A549 (cell line): ENCODE data around the gene EMSY. TPM values are rescaled to one million over a fixed set of nuclear protein-coding genes. Genes with fewer than 3 reads are reported as not detected.

Experiments
- ATAC-seq, 2 experiments: fragments of 200-7000 bp in 1 of 2; fragments of >200 bp in 1 of 2; cut with Nextera tagmentation in 1 of 2; cut with Tn5 transposase in 1 of 2; 3 replicates each; pipeline versions ENCODE4 v1.8.0 to v1.9.1; 2018 to 2020; ENCODE audit warnings: mild to moderate bottlenecking in 1 of 2, moderate library complexity in 1 of 2
- CTCF ChIA-PET: fragments of 300-600 bp; sonication (Branson Sonifier 250); formaldehyde crosslinking; extraction: SDS; loops from one replicate; lab custom pipeline; 2021; ENCODE audit warnings: antibody characterized with exemption, inconsistent platforms; lab: Yijun Ruan, JAX
- POLR2A ChIA-PET: fragments of 350-600 bp; formaldehyde crosslinking; extraction: SDS; loops from one replicate; lab custom pipeline; 2021; ENCODE audit warnings: antibody characterized with exemption, inconsistent platforms; lab: Yijun Ruan, JAX
- DNase-seq, 2 experiments: peaks; one replicate each; pipeline versions ENCODE4 v3.0.0 to v3.0.0-alpha.2; 2011 to 2016; ENCODE audit warnings: low read depth in 1 of 2, low spot score in 1 of 2
- FAIRE-seq: peaks from 2 replicates; lab custom pipeline; 2011; peaks lifted over from hg19 to GRCh38; lab: Jason Lieb, UNC
- H3K27ac ChIP-seq, 2 experiments: fragments of >200 bp; sonication (Bioruptor Twin); formaldehyde crosslinking; 3 replicates each; pipeline ENCODE4 v1.5.1; 2016 to 2017
- H3K4me1 ChIP-seq: fragments of >200 bp; sonication (Bioruptor Twin); formaldehyde crosslinking; 3 replicates; pipeline ENCODE4 v1.6.1; 2016
- H3K4me2 ChIP-seq: fragments of >200 bp; sonication (Bioruptor Twin); formaldehyde crosslinking; 3 replicates; pipeline ENCODE4 v1.6.1; 2016
- H3K4me3 ChIP-seq: fragments of >200 bp; sonication (Bioruptor Twin); formaldehyde crosslinking; 3 replicates; pipeline ENCODE4 v1.5.1; 2016
- H3K9me3 ChIP-seq: fragments of >200 bp; sonication (Bioruptor Twin); formaldehyde crosslinking; 3 replicates; pipeline ENCODE4 v1.6.1; 2016
- ATOH8 ChIP-seq: fragments of 250-450 bp; sonication (Bioruptor Pico); IDR thresholded peaks from 2 replicates; pipeline ENCODE4 v1.5.0; 2020; ENCODE audit warnings: low read depth, mild to moderate bottlenecking, moderate library complexity
- BCL3 ChIP-seq: fragments of >200 bp; sonication (Bioruptor Twin); formaldehyde crosslinking; IDR thresholded peaks from 3 replicates; pipeline ENCODE4 v1.6.1; 2016
- CBX8 ChIP-seq: fragments of 200-600 bp; sonication (generic); IDR thresholded peaks from 2 replicates; pipeline ENCODE4 v1.6.1; 2016
- CEBPB ChIP-seq, 2 experiments: fragments of >200 bp in 1 of 2; sonication (Bioruptor Twin) in 1 of 2; formaldehyde crosslinking in 1 of 2; IDR thresholded peaks; 2 replicates each; pipeline ENCODE4 v1.6.1; 2012 to 2016
- ELK1 ChIP-seq: fragments of 150-350 bp; IDR thresholded peaks from 2 replicates; pipeline ENCODE4 v1.6.1; 2014; ENCODE audit warnings: low read depth, mild to moderate bottlenecking, low read length
- ESRRA ChIP-seq: fragments of 150-350 bp; IDR thresholded peaks from 2 replicates; pipeline ENCODE4 v1.6.1; 2014; ENCODE audit warnings: mild to moderate bottlenecking, low read length, borderline replicate concordance
- GATA3 ChIP-seq: IDR thresholded peaks from 2 replicates; pipeline ENCODE4 v1.6.1; 2012; ENCODE audit warnings: borderline replicate concordance
- HDAC2 ChIP-seq: fragments of 200-600 bp; sonication (generic); IDR thresholded peaks from 2 replicates; pipeline ENCODE4 v1.6.1; 2016
- HEYL ChIP-seq: fragments of 250-450 bp; sonication (Bioruptor Pico); IDR thresholded peaks from 2 replicates; pipeline ENCODE4 v1.8.0; 2021; ENCODE audit warnings: mild to moderate bottlenecking, moderate library complexity
- HOXB5 ChIP-seq: fragments of 250-450 bp; sonication (Bioruptor Pico); IDR thresholded peaks from 2 replicates; pipeline ENCODE4 v1.5.0; 2020; ENCODE audit warnings: mild to moderate bottlenecking, moderate library complexity
- JUN ChIP-seq, 2 experiments: fragments of >200 bp; sonication (Bioruptor Twin); formaldehyde crosslinking; IDR thresholded peaks; 2 replicates in 1 of 2; 3 replicates in 1 of 2; pipeline ENCODE4 v1.6.1; 2016 to 2017
- KDM1A ChIP-seq: fragments of 200-600 bp; sonication (generic); IDR thresholded peaks from 2 replicates; pipeline ENCODE4 v1.6.1; 2016; ENCODE audit warnings: low read depth, mild to moderate bottlenecking
- MAFK ChIP-seq: fragments of 450-650 bp; IDR thresholded peaks from 2 replicates; pipeline ENCODE4 v1.6.1; 2014; ENCODE audit not compliant: partially characterized antibody
- MAZ ChIP-seq: fragments of 150-350 bp; IDR thresholded peaks from 2 replicates; pipeline ENCODE4 v1.6.1; 2014; ENCODE audit warnings: antibody characterized with exemption, low read depth, low read length, borderline replicate concordance
- NFE2L2 ChIP-seq: fragments of 150-350 bp; conservative IDR thresholded peaks from 2 replicates; pipeline ENCODE4 v1.6.1; 2014; ENCODE audit warnings: low read length
- PHF8 ChIP-seq: fragments of 200-600 bp; sonication (generic); IDR thresholded peaks from 2 replicates; pipeline ENCODE4 v1.6.1; 2016; ENCODE audit warnings: low read depth, mild to moderate bottlenecking, antibody characterized with exemption, moderate library complexity, borderline replicate concordance
- POLR2A ChIP-seq: IDR thresholded peaks from 2 replicates; pipeline ENCODE4 v1.6.1; 2012; ENCODE audit warnings: mild to moderate bottlenecking, low read length
- RFX5 ChIP-seq: fragments of 450-650 bp; IDR thresholded peaks from 2 replicates; pipeline ENCODE4 v1.7.1; 2014; ENCODE audit warnings: antibody characterized with exemption, mild to moderate bottlenecking, moderate library complexity
- RNF2 ChIP-seq: fragments of 200-600 bp; sonication (generic); IDR thresholded peaks from 2 replicates; pipeline ENCODE4 v1.6.1; 2016; ENCODE audit warnings: low read depth, mild to moderate bottlenecking, antibody characterized with exemption, moderate library complexity, borderline replicate concordance
- SMC3 ChIP-seq: fragments of >200 bp; sonication (Bioruptor Twin); formaldehyde crosslinking; IDR thresholded peaks from 3 replicates; pipeline ENCODE4 v1.6.1; 2018; ENCODE audit warnings: inconsistent platforms
- SREBF2 ChIP-seq: fragments of 450-650 bp; IDR thresholded peaks from 2 replicates; pipeline ENCODE4 v1.6.1; 2014; ENCODE audit warnings: mild to moderate bottlenecking, moderate library complexity
- TP53 ChIP-seq: fragments of 250-450 bp; sonication (Bioruptor Pico); IDR thresholded peaks from 2 replicates; pipeline ENCODE4 v1.5.0; 2021; ENCODE audit warnings: mild to moderate bottlenecking, moderate library complexity
- USF2 ChIP-seq: fragments of 450-650 bp; IDR thresholded peaks from 2 replicates; pipeline ENCODE4 v1.6.1; 2014; ENCODE audit warnings: antibody characterized with exemption
- ZFP36 ChIP-seq: fragments of 450-650 bp; IDR thresholded peaks from 2 replicates; pipeline ENCODE4 v1.6.1; 2014; ENCODE audit warnings: borderline replicate concordance; ENCODE audit not compliant: partially characterized antibody
- WGBS: methylation state at CpG from one replicate; pipeline ENCODE4 v1.1.6; 2017; ENCODE audit errors: missing lambda C conversion rate; 5-methylcytosine and 5-hydroxymethylcytosine counted together
- polyA plus RNA-seq, 4 experiments: library from polyadenylated mRNA; depleted of rRNA in 3 of 4; stranded (reverse); fragments of >200 nt; fragmentation: RNase III in 1 of 4; extraction: RNeasy Plus Mini Kit Qiagen cat#74134 plus additional on column Dnase treatment in 1 of 4; gene quantifications; 2 replicates in 3 of 4; 3 replicates in 1 of 4; pipeline ENCODE4 v1.2.3, GENCODE V29; 2011 to 2017
- TF ChIP-seq, protein P1 (sequence below): fragments of >200 bp; sonication (Bioruptor Twin); formaldehyde crosslinking; IDR thresholded peaks from 3 replicates; pipeline ENCODE4 v1.5.1; 2016
- TF ChIP-seq, protein P2 (sequence below): fragments of 200-600 bp; sonication (generic); IDR thresholded peaks from 2 replicates; pipeline ENCODE4 v1.6.1; 2016; ENCODE audit warnings: antibody characterized with exemption, mild to moderate bottlenecking, moderate library complexity

Gene EMSY
- polyA plus RNA-seq, 2 of the 4 experiments (the other 2 are of a cell fraction) = 11.2 to 23.0 TPM

DNA sequence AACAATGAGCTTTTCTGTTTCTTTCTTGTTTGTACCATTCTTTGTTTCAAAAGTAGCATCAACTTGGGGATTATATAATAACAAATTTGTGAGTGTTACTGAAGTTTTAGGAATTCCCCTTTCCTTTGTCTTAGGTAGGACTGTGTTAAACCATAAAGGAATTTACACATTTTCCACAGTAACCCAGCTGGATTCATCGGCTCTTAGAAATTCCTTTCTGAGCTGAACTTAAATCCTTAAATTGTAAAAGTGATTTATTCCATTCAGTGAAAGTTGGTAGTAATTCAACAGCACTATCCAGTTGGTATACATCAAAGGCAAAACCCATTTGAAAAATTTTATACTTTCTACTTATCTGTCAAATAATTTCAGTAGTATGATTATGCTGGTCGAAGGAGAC lies 11.8 kb downstream of the EMSY start (continued):
- no peak for TF ChIP-seq BCL3
- no peak for TF ChIP-seq RNF2
- TF ChIP-seq CBX8 = no peak
- TF ChIP-seq ZFP36 = no peak
- no peak for TF ChIP-seq HDAC2
- no peak for TF ChIP-seq SMC3
- TF ChIP-seq CEBPB (IDR thresholded peaks at IDR 0.05) = no peak
- no peak for TF ChIP-seq RFX5
- no peak for TF ChIP-seq USF2
- TF ChIP-seq GATA3 = no peak
- TF ChIP-seq ELK1 = no peak
- TF ChIP-seq SREBF2 = no peak
- no peak for TF ChIP-seq TP53 (CRISPR knock-in tag)
- no peak for TF ChIP-seq POLR2A

GRCh38 chr11:76459299-76459698 lies 14.5 kb downstream of the EMSY start:
- ChIA-PET CTCF (interaction anchor here (0.7 to 2.5 kb wide), 10 partner anchors 9 to 252 kb away, joined by 3 to 15 read pairs (median 4); partner anchors contain the start of gene GVQW3), POLR2A (no interaction called here)
- no peak overlapping the region for H3K4me3 ChIP-seq
- FAIRE-seq (no peak), ATAC-seq (peak; percentile 24 to 70; a peak in 3 of 6 replicates), DNase-seq (peak; percentile 30 to 41)
- H3K9me3 ChIP-seq = no peaks in the 10 kb centered on the region
- WGBS = 51% methylated on average over 4 of the region's 4 CpGs
- peaks cover 10% of the 10 kb centered on the region; the same call in 1 of the 3 replicates for H3K4me1 ChIP-seq
- no peak overlapping the region for H3K4me2 ChIP-seq
- TF ChIP-seq ATOH8 (CRISPR knock-in tag) (no peak), MAFK (peak; percentile 18), ESRRA (no peak), KDM1A (no peak), PHF8 (no peak), POLR2A (no peak), JUN (IDR thresholded peaks at IDR 0.05) (no peak), SREBF2 (no peak), NFE2L2 (no peak), HOXB5 (no peak)
- TF ChIP-seq, protein P1, sequence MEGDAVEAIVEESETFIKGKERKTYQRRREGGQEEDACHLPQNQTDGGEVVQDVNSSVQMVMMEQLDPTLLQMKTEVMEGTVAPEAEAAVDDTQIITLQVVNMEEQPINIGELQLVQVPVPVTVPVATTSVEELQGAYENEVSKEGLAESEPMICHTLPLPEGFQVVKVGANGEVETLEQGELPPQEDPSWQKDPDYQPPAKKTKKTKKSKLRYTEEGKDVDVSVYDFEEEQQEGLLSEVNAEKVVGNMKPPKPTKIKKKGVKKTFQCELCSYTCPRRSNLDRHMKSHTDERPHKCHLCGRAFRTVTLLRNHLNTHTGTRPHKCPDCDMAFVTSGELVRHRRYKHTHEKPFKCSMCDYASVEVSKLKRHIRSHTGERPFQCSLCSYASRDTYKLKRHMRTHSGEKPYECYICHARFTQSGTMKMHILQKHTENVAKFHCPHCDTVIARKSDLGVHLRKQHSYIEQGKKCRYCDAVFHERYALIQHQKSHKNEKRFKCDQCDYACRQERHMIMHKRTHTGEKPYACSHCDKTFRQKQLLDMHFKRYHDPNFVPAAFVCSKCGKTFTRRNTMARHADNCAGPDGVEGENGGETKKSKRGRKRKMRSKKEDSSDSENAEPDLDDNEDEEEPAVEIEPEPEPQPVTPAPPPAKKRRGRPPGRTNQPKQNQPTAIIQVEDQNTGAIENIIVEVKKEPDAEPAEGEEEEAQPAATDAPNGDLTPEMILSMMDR = peak; percentile 33
- H3K27ac ChIP-seq = no peak overlapping the region

GRCh38 chr11:76459846-76460245 lies 15.0 kb downstream of the EMSY start:
- Histone ChIP-seq H3K27ac (no peak overlapping the region), H3K9me3 (no peaks in the 10 kb centered on the region), H3K4me1 (peaks cover 10% of the 10 kb centered on the region; the same call in 1 of the 3 replicates), H3K4me2 (no peak overlapping the region), H3K4me3 (no peak overlapping the region)
- ATAC-seq (no peak), DNase-seq (no peak), FAIRE-seq (no peak)
- 84% methylated on average over 3 of the region's 3 CpGs for WGBS
- CTCF ChIA-PET = interaction anchor here (0.7 to 2.5 kb wide), 9 partner anchors 8 to 253 kb away, joined by 3 to 15 read pairs (median 5); no protein-coding TSS in a partner anchor
- TF ChIP-seq MAZ = no peak
- TF ChIP-seq, protein P2, sequence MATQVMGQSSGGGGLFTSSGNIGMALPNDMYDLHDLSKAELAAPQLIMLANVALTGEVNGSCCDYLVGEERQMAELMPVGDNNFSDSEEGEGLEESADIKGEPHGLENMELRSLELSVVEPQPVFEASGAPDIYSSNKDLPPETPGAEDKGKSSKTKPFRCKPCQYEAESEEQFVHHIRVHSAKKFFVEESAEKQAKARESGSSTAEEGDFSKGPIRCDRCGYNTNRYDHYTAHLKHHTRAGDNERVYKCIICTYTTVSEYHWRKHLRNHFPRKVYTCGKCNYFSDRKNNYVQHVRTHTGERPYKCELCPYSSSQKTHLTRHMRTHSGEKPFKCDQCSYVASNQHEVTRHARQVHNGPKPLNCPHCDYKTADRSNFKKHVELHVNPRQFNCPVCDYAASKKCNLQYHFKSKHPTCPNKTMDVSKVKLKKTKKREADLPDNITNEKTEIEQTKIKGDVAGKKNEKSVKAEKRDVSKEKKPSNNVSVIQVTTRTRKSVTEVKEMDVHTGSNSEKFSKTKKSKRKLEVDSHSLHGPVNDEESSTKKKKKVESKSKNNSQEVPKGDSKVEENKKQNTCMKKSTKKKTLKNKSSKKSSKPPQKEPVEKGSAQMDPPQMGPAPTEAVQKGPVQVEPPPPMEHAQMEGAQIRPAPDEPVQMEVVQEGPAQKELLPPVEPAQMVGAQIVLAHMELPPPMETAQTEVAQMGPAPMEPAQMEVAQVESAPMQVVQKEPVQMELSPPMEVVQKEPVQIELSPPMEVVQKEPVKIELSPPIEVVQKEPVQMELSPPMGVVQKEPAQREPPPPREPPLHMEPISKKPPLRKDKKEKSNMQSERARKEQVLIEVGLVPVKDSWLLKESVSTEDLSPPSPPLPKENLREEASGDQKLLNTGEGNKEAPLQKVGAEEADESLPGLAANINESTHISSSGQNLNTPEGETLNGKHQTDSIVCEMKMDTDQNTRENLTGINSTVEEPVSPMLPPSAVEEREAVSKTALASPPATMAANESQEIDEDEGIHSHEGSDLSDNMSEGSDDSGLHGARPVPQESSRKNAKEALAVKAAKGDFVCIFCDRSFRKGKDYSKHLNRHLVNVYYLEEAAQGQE = no peak
- TF ChIP-seq ATOH8 (CRISPR knock-in tag) = no peak
- no peak for TF ChIP-seq PHF8
- TF ChIP-seq HEYL (CRISPR knock-in tag) = no peak
- no peak for TF ChIP-seq RNF2
- POLR2A ChIA-PET = no interaction called here
